Measurements from ENCODE around the gene TMEM130. TPM values are rescaled to one million over a fixed set of nuclear protein-coding genes. Genes with fewer than 3 reads are reported as not detected.

The TMEM130 gene
- total RNA-seq, 1 donor from 2014 or later: 1.7 TPM

DNA sequence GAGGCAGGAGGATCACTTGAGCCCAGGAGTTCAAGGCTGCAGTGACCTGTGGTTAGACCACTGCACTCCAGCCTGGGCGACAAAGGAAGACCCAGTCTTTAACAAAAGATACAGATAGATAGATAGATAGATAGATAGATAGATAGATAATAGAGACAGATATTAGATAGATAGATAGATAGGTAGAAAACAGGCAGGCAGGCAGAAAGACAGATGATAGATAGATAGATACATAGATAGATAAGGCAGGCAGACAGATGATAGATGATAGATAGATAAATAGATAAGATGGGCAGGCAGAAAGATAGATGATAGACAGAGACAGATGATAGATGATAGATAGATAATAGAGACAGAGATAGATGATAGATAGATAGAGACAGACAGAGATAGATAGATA is 54.5 kb downstream of the TMEM130 start:
- H3K27ac Mint-ChIP-seq (ENCODE audit: unreplicated experiment): no peak overlapping the region
- no peak overlapping the region for H3K4me3 Mint-ChIP-seq (ENCODE audit: unreplicated experiment)
- peaks cover 4% of the 10 kb centered on the region for H3K27me3 Mint-ChIP-seq (ENCODE audit: unreplicated experiment)
- H3K4me1 Mint-ChIP-seq (ENCODE audit: unreplicated experiment): no peaks in the 10 kb centered on the region
- DNase-seq (ENCODE audit: extremely low spot score, unreplicated experiment): no peak
- H3K36me3 Mint-ChIP-seq (ENCODE audit: unreplicated experiment): no peaks in the 10 kb centered on the region
- H3K9me3 Mint-ChIP-seq (ENCODE audit: unreplicated experiment): no peaks in the 10 kb centered on the region
- TF ChIP-seq, protein P1, sequence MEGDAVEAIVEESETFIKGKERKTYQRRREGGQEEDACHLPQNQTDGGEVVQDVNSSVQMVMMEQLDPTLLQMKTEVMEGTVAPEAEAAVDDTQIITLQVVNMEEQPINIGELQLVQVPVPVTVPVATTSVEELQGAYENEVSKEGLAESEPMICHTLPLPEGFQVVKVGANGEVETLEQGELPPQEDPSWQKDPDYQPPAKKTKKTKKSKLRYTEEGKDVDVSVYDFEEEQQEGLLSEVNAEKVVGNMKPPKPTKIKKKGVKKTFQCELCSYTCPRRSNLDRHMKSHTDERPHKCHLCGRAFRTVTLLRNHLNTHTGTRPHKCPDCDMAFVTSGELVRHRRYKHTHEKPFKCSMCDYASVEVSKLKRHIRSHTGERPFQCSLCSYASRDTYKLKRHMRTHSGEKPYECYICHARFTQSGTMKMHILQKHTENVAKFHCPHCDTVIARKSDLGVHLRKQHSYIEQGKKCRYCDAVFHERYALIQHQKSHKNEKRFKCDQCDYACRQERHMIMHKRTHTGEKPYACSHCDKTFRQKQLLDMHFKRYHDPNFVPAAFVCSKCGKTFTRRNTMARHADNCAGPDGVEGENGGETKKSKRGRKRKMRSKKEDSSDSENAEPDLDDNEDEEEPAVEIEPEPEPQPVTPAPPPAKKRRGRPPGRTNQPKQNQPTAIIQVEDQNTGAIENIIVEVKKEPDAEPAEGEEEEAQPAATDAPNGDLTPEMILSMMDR (IDR thresholded peaks at IDR 0.05): no peak

DNA sequence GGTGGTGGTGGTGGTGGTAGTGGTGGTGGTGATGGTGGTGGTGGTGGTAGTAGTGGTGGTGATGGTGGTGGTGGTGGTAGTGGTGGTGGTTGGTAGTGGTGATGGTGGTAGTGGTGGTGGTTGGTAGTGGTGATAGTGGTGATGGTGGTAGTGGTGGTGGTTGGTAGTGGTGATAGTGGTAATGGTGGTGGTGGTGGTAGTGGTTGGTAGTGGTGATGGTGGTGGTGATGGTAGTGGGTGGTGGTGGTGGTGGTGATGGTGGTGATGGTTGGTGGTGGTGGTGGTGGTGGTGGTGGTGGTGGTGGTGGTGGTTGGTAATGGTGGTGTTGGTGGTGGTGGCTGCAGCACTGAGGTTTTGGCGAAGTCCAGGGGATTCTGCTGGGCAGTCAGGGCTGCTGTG is 58.5 kb downstream of the TMEM130 start:
- no peak for DNase-seq (ENCODE audit: extremely low spot score, unreplicated experiment)
- Mint-ChIP-seq H3K27ac (ENCODE audit: unreplicated experiment) (no peak overlapping the region), H3K27me3 (ENCODE audit: unreplicated experiment) (peaks cover 4% of the 10 kb centered on the region), H3K4me1 (ENCODE audit: unreplicated experiment) (no peaks in the 10 kb centered on the region), H3K9me3 (ENCODE audit: unreplicated experiment) (no peaks in the 10 kb centered on the region), H3K4me3 (ENCODE audit: unreplicated experiment) (no peak overlapping the region), H3K36me3 (ENCODE audit: unreplicated experiment) (no peaks in the 10 kb centered on the region)
- TF ChIP-seq, protein P1 (IDR thresholded peaks at IDR 0.05): no peak

DNA sequence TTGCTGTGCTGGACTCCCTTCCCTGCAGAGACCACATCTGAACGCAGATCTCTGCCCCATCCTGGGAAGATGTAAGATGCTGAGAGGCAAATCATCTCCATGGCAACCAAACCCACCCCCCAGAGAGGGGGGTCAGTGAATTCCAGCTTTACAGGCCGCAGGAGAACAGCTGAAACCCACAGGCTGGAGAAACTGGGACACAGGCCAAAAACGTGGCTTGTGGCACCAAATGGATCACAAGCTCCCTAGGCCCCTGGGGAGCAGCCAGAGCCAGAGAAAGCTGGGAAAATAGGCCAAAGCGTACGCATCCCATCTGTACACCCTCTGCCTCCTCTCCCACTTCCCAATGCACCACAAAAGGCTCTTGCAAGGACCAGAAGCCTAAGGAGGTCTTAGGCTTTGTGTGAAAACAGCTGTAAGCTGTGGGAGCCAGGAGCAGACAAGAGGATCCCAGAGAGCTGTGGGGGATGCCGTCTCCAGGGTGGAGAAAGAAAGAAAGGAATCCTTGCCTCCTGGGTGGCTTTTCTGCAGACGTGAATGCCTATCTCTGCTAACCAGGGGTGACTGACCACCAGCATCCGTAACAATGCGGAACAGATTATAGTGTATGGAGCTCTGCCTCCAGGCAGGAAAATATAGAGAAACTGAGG is 59.5 kb downstream of the TMEM130 start:
- H3K9me3 Mint-ChIP-seq (ENCODE audit: unreplicated experiment): no peaks in the 10 kb centered on the region
- no peak overlapping the region for H3K4me3 Mint-ChIP-seq (ENCODE audit: unreplicated experiment)
- no peak for DNase-seq (ENCODE audit: extremely low spot score, unreplicated experiment)
- H3K27ac Mint-ChIP-seq (ENCODE audit: unreplicated experiment): no peak overlapping the region
- TF ChIP-seq, protein P1 (IDR thresholded peaks at IDR 0.05): no peak
- no peaks in the 10 kb centered on the region for H3K4me1 Mint-ChIP-seq (ENCODE audit: unreplicated experiment)
- peaks cover under 1% of the 10 kb centered on the region for H3K27me3 Mint-ChIP-seq (ENCODE audit: unreplicated experiment)
- no peaks in the 10 kb centered on the region for H3K36me3 Mint-ChIP-seq (ENCODE audit: unreplicated experiment)

DNA sequence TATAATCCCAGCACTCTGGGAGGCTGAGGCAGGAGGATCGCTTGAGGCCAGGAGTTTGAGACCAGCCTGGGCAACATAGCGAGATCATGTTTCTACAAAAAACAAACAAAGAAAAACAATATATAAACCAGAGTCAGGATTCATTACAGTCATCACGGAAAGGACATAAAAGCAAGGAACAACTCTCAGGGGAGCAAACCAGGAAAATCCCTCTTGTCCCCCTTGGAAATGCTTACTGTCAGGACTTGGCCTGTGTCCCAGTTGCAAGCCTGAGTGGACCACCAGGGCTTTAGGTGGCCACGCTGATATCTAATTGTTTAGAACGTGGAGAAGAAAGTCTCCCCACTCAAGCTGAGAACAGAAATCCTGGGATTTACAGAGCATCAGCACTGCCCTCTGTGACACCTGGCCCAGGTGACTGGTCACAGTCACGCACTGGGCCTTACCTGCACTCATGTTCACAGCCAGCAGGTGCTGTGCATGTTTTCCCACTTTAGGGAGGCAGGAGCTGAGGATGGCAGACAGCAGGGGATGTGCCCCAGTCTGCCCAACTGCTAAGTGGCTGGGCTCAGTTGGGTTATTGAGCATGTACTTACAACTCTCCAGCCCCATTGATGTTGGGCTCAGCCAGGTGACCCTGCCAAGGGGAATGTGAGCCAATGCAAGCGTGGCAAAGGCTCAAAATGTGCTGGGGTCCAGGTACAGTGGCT is 60.9 kb downstream of the TMEM130 start:
- no peak for DNase-seq (ENCODE audit: extremely low spot score, unreplicated experiment)
- Mint-ChIP-seq H3K27ac (ENCODE audit: unreplicated experiment) (no peak overlapping the region), H3K9me3 (ENCODE audit: unreplicated experiment) (no peaks in the 10 kb centered on the region), H3K4me1 (ENCODE audit: unreplicated experiment) (no peaks in the 10 kb centered on the region), H3K36me3 (ENCODE audit: unreplicated experiment) (no peaks in the 10 kb centered on the region), H3K27me3 (ENCODE audit: unreplicated experiment) (no peaks in the 10 kb centered on the region), H3K4me3 (ENCODE audit: unreplicated experiment) (no peak overlapping the region)
- TF ChIP-seq, protein P1 (IDR thresholded peaks at IDR 0.05): no peak
